HepG2 (cell line): ENCODE results near the gene CFAP99. TPM values are rescaled to one million over a fixed set of nuclear protein-coding genes. Genes with fewer than 3 reads are reported as not detected.

Experiments used
- ARNT2 ChIP-seq: sonication (generic); formaldehyde crosslinking; IDR thresholded peaks from 2 replicates; pipeline ENCODE4 v1.8.0; 2022; ENCODE audit warnings: mild to moderate bottlenecking, low read depth, missing genetic modification reagents, moderate library complexity
- ARNTL ChIP-seq: sonication (generic); formaldehyde crosslinking; IDR thresholded peaks from 2 replicates; pipeline ENCODE4 v1.4.0; 2020; ENCODE audit warnings: mild to moderate bottlenecking, missing genetic modification reagents
- FOSL1 ChIP-seq: sonication (generic); formaldehyde crosslinking; IDR thresholded peaks from 2 replicates; pipeline ENCODE4 v1.9.0; 2021; ENCODE audit warnings: missing genetic modification reagents, borderline replicate concordance
- KLF13 ChIP-seq: sonication (generic); formaldehyde crosslinking; IDR thresholded peaks from 2 replicates; pipeline ENCODE4 v1.4.0; 2020; ENCODE audit warnings: mild to moderate bottlenecking, missing genetic modification reagents
- LCORL ChIP-seq, 2 experiments: fragments of 450-650 bp in 1 of 2; sonication (generic) in 1 of 2; formaldehyde crosslinking in 1 of 2; IDR thresholded peaks; 2 replicates each; pipeline versions ENCODE4 v1.5.0 to v1.6.1; 2017 to 2020; ENCODE audit warnings: antibody characterized with exemption in 1 of 2, missing genetic modification reagents in 1 of 2
- MBD4 ChIP-seq: IDR thresholded peaks from 2 replicates; pipeline ENCODE4 v1.6.1; 2012; ENCODE audit warnings: low read length, inconsistent platforms, borderline replicate concordance
- MTF1 ChIP-seq: sonication (generic); formaldehyde crosslinking; IDR thresholded peaks from 2 replicates; pipeline ENCODE4 v1.5.0; 2020; ENCODE audit warnings: missing genetic modification reagents
- PRDM10 ChIP-seq: sonication (generic); formaldehyde crosslinking; IDR thresholded peaks from 2 replicates; pipeline ENCODE4 v1.4.0; 2020; ENCODE audit warnings: low read depth, missing genetic modification reagents
- SP140L ChIP-seq: sonication (generic); formaldehyde crosslinking; IDR thresholded peaks from 2 replicates; pipeline ENCODE4 v1.4.0; 2020; ENCODE audit warnings: missing genetic modification reagents, borderline replicate concordance
- SRSF9 ChIP-seq: fragments of 200-400 bp; formaldehyde crosslinking; IDR thresholded peaks from 2 replicates; pipeline ENCODE4 v1.6.1; 2018; ENCODE audit warnings: borderline replicate concordance, mild to moderate bottlenecking, low read depth, low read length; ENCODE audit not compliant: insufficient read depth, poor library complexity, severe bottlenecking
- ZC3H4 ChIP-seq: sonication (generic); formaldehyde crosslinking; IDR thresholded peaks from 2 replicates; pipeline ENCODE4 v1.4.0; 2020; ENCODE audit warnings: missing genetic modification reagents, borderline replicate concordance
- ZNF616 ChIP-seq: sonication (generic); formaldehyde crosslinking; IDR thresholded peaks from 2 replicates; pipeline ENCODE4 v1.5.0; 2020; ENCODE audit warnings: low read depth, mild to moderate bottlenecking, missing genetic modification reagents
- ZNF878 ChIP-seq: sonication (generic); formaldehyde crosslinking; IDR thresholded peaks from 2 replicates; pipeline ENCODE4 v1.8.1; 2023; ENCODE audit warnings: mild to moderate bottlenecking, missing genetic modification reagents, moderate library complexity
- polyA plus RNA-seq, 8 experiments: library from polyadenylated mRNA; depleted of rRNA in 3 of 8; stranded (reverse) in 7 of 8; unstranded in 1 of 8; fragments of >200 nt; fragmentation: Illumina TruSeq in 4 of 8; extraction: Trizol in 4 of 8; gene quantifications; 2 replicates each; pipeline versions ENCODE4 v1.2.1 to v1.2.3, GENCODE V29; 2011 to 2016; ENCODE audit warnings: low read depth in 4 of 8, missing spikeins in 1 of 8, mixed read lengths in 1 of 8; ENCODE audit not compliant: insufficient read depth in 1 of 8
- total RNA-seq, 5 experiments: library from RNA; depleted of rRNA; stranded (reverse); fragments of >200 nt; fragmentation: Illumina TruSeq; extraction: Trizol; gene quantifications; 2 replicates each; pipeline ENCODE4 v1.2.3, GENCODE V29; 2016; ENCODE audit warnings: low read depth in 1 of 5
- TF ChIP-seq, protein P1 (sequence below): sonication (generic); formaldehyde crosslinking; IDR thresholded peaks from 2 replicates; pipeline ENCODE4 v1.4.0; 2020; ENCODE audit warnings: missing genetic modification reagents, mild to moderate bottlenecking, borderline replicate concordance
- TF ChIP-seq, protein P2 (sequence below): sonication (generic); formaldehyde crosslinking; IDR thresholded peaks from 2 replicates; pipeline ENCODE4 v1.5.1; 2020; ENCODE audit warnings: mild to moderate bottlenecking, missing genetic modification reagents, moderate library complexity
- TF ChIP-seq, protein P3 (sequence below): sonication (generic); formaldehyde crosslinking; IDR thresholded peaks from 2 replicates; pipeline ENCODE4 v1.4.0; 2020; ENCODE audit warnings: missing genetic modification reagents, borderline replicate concordance

The CFAP99 gene
- total and polyA plus RNA-seq, 2 of the 13 experiments (the other 11 are each of a cell fraction or from before 2014, with no cell fraction given): not detected

DNA sequence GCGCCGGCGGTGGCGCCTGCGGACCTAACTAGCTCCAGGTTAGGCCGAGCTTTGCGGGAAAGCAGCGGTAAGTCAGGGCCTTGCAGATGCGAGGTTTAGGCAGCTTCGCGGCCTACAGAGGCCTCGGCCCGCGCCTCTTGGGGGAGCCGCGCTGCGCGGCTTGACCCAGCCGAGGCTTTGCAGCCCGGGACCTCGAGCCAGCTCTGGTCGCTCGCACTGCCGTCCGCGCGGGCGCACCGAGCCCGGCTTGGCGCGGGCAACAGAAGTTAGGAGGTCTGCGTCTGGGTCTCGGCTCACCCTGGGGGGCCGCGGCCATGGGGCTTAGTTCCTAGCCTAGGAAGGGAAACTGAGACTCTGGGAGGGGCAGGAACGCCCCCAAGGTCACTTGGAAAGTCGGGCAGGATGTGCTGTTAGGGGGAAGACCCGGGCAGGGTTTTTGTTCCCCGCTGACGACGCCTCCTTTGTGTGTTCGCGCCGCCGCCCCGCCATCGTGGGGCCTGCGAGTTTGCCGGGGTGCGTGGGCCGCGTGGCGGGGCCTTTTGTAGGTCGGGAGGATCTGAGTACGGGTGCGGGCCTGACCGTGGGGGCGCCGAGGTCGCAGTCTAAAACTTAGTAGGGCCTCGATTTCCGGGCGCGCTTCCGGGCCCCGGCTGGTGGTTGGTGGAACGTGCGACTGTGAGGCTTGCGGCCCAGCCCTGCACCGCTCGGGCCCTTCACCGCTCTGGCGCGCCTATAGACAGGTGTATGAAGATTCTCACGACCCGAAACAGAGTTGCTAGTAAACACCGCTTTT is 50.6 kb downstream of the CFAP99 start (continued):
- no peak for TF ChIP-seq PRDM10 (CRISPR knock-in tag)
- peak; percentile 65; the same call in 1 of the 2 replicates for TF ChIP-seq KLF13 (CRISPR knock-in tag)
- no peak; the same call in 1 of the 2 replicates for TF ChIP-seq ARNT2 (CRISPR knock-in tag)
- TF ChIP-seq ARNTL (CRISPR knock-in tag): no peak
- TF ChIP-seq MBD4: no peak
- no peak for TF ChIP-seq ZNF878 (CRISPR knock-in tag)
- TF ChIP-seq, protein P1, sequence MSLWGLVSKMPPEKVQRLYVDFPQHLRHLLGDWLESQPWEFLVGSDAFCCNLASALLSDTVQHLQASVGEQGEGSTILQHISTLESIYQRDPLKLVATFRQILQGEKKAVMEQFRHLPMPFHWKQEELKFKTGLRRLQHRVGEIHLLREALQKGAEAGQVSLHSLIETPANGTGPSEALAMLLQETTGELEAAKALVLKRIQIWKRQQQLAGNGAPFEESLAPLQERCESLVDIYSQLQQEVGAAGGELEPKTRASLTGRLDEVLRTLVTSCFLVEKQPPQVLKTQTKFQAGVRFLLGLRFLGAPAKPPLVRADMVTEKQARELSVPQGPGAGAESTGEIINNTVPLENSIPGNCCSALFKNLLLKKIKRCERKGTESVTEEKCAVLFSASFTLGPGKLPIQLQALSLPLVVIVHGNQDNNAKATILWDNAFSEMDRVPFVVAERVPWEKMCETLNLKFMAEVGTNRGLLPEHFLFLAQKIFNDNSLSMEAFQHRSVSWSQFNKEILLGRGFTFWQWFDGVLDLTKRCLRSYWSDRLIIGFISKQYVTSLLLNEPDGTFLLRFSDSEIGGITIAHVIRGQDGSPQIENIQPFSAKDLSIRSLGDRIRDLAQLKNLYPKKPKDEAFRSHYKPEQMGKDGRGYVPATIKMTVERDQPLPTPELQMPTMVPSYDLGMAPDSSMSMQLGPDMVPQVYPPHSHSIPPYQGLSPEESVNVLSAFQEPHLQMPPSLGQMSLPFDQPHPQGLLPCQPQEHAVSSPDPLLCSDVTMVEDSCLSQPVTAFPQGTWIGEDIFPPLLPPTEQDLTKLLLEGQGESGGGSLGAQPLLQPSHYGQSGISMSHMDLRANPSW: no peak
- no peak for TF ChIP-seq MTF1 (CRISPR knock-in tag)
- no peak for TF ChIP-seq SRSF9
- TF ChIP-seq, protein P2, sequence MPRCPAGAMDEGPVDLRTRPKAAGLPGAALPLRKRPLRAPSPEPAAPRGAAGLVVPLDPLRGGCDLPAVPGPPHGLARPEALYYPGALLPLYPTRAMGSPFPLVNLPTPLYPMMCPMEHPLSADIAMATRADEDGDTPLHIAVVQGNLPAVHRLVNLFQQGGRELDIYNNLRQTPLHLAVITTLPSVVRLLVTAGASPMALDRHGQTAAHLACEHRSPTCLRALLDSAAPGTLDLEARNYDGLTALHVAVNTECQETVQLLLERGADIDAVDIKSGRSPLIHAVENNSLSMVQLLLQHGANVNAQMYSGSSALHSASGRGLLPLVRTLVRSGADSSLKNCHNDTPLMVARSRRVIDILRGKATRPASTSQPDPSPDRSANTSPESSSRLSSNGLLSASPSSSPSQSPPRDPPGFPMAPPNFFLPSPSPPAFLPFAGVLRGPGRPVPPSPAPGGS (CRISPR knock-in tag): no peak
- no peak for TF ChIP-seq ZC3H4
- TF ChIP-seq SP140L (CRISPR knock-in tag): 0 out of 2 replicates have a peak, but pooled peaks have one; percentile 46
- no peak for TF ChIP-seq ZNF616
- TF ChIP-seq FOSL1 (CRISPR knock-in tag): no peak
- TF ChIP-seq, protein P3, sequence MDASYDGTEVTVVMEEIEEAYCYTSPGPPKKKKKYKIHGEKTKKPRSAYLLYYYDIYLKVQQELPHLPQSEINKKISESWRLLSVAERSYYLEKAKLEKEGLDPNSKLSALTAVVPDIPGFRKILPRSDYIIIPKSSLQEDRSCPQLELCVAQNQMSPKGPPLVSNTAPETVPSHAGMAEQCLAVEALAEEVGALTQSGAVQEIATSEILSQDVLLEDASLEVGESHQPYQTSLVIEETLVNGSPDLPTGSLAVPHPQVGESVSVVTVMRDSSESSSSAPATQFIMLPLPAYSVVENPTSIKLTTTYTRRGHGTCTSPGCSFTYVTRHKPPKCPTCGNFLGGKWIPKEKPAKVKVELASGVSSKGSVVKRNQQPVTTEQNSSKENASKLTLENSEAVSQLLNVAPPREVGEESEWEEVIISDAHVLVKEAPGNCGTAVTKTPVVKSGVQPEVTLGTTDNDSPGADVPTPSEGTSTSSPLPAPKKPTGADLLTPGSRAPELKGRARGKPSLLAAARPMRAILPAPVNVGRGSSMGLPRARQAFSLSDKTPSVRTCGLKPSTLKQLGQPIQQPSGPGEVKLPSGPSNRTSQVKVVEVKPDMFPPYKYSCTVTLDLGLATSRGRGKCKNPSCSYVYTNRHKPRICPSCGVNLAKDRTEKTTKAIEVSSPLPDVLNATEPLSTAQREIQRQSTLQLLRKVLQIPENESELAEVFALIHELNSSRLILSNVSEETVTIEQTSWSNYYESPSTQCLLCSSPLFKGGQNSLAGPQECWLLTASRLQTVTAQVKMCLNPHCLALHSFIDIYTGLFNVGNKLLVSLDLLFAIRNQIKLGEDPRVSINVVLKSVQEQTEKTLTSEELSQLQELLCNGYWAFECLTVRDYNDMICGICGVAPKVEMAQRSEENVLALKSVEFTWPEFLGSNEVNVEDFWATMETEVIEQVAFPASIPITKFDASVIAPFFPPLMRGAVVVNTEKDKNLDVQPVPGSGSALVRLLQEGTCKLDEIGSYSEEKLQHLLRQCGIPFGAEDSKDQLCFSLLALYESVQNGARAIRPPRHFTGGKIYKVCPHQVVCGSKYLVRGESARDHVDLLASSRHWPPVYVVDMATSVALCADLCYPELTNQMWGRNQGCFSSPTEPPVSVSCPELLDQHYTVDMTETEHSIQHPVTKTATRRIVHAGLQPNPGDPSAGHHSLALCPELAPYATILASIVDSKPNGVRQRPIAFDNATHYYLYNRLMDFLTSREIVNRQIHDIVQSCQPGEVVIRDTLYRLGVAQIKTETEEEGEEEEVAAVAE (CRISPR knock-in tag): no peak
- no peak for TF ChIP-seq LCORL (IDR thresholded peaks at IDR 0.05)
- no peak for TF ChIP-seq LCORL (CRISPR knock-in tag; IDR thresholded peaks at IDR 0.05)
